ENCODE results near the gene BAIAP2. TPM values are rescaled to one million over a fixed set of nuclear protein-coding genes. Genes with fewer than 3 reads are reported as not detected.
A peak's percentile ranks its signal among the peaks of the same experiment; 100 is the strongest.

The BAIAP2 gene
- total and polyA plus RNA-seq, 4 experiments from 2014 or later, result 2.1 to 7.2 (median 5.5) TPM

DNA sequence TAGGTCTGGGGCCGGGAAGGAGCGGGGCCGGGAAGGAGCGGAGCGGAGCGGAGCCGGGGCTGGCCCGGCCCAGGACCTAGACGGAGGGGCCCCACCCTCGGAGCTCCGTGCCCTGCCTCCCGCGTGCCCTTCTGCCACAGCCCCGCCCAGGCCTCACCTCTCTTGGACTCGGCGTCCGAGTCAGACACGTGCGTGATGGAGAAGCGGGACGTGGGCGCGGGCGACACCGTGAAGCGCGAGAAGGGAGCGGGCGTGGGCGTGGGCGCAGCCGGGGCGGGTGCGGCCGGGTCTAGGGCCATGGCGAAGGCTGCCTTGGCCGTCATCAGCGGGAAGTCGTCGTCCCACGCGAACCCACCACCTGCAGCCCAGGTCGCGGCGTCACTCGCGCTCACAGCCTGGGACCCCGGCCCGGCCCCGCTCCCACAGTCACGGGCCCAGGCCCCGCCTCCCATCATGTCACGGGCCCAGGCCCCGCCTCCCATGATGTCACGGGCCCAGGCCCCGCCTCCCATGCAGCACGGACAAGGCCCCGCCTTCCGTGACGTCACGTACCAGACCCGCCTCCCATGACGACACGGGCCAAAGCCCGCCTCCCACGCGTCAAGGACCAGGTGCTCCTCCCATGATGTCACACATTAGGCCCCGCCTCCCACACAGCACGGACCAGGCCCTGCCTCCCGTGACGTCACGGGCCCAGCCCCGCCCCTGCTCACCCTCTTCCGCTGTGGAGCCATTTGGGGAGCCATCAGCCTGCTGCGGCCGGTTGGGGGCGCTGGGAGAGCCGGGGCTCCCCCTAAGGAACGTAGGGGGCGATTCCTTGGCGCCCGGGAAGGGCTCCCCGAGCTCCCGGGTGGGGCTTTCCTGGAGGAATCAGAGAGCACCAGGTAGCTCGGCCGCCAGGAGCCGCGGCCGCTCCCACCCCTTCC is 84.5 kb downstream of the BAIAP2 start:
- ChIA-PET CTCF (ENCODE audit: partially characterized antibody) (interaction anchor here (1.1 kb wide), 1 partner anchor 96 kb away, joined by 3 read pairs; no protein-coding TSS in a partner anchor), POLR2A (ENCODE audit: partially characterized antibody) (no interaction called here)
- Histone ChIP-seq H3K4me3 (ENCODE audit: low read length in 2 of 2) (peak overlapping the region in 1 of 2 donors; percentile 9), H3K27ac (ENCODE audit: low read depth, low read length) (no peak overlapping the region), H3K27me3 (ENCODE audit: insufficient read depth, low read length) (no peaks in the 10 kb centered on the region), H3K36me3 (ENCODE audit: insufficient read depth, low read length) (no peaks in the 10 kb centered on the region), H3K4me1 (ENCODE audit: insufficient read depth, low read length) (no peaks in the 10 kb centered on the region), H3K9me3 (ENCODE audit: control insufficient read depth in 1 of 2, low read length in 2 of 2) (no peaks in the 10 kb centered on the region)
- Mint-ChIP-seq H3K27me3 (peaks cover 2% of the 10 kb centered on the region in 2 donors), H3K9me3 (no peaks in the 10 kb centered on the region), H3K4me3 (peak overlapping the region; percentile 26 to 86 (median 60)), H3K36me3 (no peaks in the 10 kb centered on the region), H3K4me1 (peaks cover 0 to 6% (median 3%) of the 10 kb centered on the region in 4 donors), H3K27ac (peak overlapping the region in 5 of 7 donors; percentile 78 to 93 (median 88))
- intact Hi-C loops (cut with micrococcal nuclease), result no loop called here
- DNase-seq, result peak; percentile 82 to 95 (median 85)

DNA sequence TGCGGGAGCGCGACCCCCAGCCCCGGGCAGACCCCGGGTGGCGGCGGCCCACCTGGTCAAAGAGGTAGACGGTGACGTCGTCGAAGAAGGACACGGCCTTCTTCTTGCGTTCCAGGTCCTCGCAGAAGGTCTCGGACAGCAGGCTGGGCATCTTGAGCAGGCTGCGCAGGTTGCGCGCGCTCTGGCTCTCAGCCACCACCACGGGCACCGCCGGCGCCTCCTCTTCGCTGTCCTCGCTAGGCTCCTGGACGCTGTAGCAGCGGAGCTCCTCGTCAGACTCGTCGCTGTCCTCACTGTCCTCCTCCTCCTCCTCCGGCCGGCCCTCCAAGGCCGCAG is 85.2 kb downstream of the BAIAP2 start:
- Histone ChIP-seq H3K9me3 (ENCODE audit: control insufficient read depth in 1 of 2, low read length in 2 of 2) (no peaks in the 10 kb centered on the region), H3K36me3 (ENCODE audit: insufficient read depth, low read length) (no peaks in the 10 kb centered on the region), H3K4me1 (ENCODE audit: insufficient read depth, low read length) (no peaks in the 10 kb centered on the region), H3K27me3 (ENCODE audit: insufficient read depth, low read length) (no peaks in the 10 kb centered on the region), H3K27ac (ENCODE audit: low read depth, low read length) (no peak overlapping the region), H3K4me3 (ENCODE audit: low read length in 2 of 2) (no peak overlapping the region)
- POLR2A ChIA-PET (ENCODE audit: partially characterized antibody), result no interaction called here
- peaks cover 0 to 6% (median 3%) of the 10 kb centered on the region in 4 donors for H3K4me1 Mint-ChIP-seq
- no peaks in the 10 kb centered on the region for H3K9me3 Mint-ChIP-seq
- no peaks in the 10 kb centered on the region for H3K36me3 Mint-ChIP-seq
- H3K27ac Mint-ChIP-seq, result peak overlapping the region in 1 of 7 donors; percentile 93
- peaks cover 2% of the 10 kb centered on the region in 2 donors for H3K27me3 Mint-ChIP-seq
- DNase-seq, result no peak
- H3K4me3 Mint-ChIP-seq, result no peak overlapping the region
- CTCF ChIA-PET (ENCODE audit: partially characterized antibody), result interaction anchor here (1.1 kb wide), 1 partner anchor 97 kb away, joined by 3 read pairs; no protein-coding TSS in a partner anchor
- intact Hi-C loops (cut with micrococcal nuclease), result no loop called here

DNA sequence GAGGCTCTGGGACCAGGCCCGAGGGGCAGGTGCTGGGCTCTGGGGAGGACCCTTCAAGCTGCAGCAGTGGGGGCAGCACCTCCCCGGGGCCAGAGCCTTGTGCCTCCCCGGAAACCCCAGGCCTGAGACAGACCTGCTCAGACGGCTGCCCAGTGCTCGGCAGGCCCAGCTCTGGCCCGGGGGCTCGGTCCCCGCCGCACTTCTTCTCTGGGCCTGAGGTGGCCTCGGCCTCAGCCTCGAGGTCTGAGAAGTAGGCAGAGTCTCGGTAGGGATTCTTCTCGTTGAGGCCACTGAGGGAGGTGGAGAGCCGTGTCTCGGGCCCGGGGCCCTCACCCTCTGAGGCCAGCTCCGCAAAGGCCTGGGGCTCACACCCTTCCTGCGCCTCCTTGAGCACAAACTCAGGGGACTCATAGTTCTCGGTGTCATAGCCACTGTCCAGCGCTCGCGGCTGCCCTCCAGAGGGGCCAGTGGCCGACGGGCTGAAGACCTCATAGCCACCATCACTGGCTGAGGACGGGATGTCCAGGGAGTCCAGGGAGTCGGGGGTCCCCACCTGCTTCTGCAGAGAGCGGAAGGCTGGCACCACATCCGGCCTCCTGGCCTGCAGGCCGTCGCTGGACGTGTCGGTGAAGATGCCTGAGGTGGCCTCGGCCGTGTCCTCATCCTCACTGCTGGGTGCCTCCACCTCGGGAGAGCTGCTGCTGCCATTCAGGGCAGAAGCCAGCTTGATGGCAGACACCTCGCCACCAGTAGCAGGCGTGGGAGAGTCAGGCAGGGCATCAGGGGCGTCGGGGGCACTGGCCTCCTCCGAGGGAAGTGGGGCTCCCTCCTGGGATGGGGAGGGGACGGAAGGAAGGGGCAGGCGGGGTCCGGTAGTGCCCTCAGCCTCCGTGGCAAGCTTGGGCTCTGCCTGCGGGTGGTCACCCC is 86.0 kb downstream of the BAIAP2 start:
- Mint-ChIP-seq H3K4me1 (peaks cover 0 to 6% (median 3%) of the 10 kb centered on the region in 4 donors), H3K27me3 (peaks cover 2% of the 10 kb centered on the region in 2 donors), H3K9me3 (no peaks in the 10 kb centered on the region), H3K27ac (peak overlapping the region in 1 of 7 donors; percentile 42), H3K36me3 (no peaks in the 10 kb centered on the region), H3K4me3 (no peak overlapping the region)
- Histone ChIP-seq H3K27me3 (ENCODE audit: insufficient read depth, low read length) (no peaks in the 10 kb centered on the region), H3K36me3 (ENCODE audit: insufficient read depth, low read length) (no peaks in the 10 kb centered on the region), H3K9me3 (ENCODE audit: control insufficient read depth in 1 of 2, low read length in 2 of 2) (no peaks in the 10 kb centered on the region), H3K4me1 (ENCODE audit: insufficient read depth, low read length) (no peaks in the 10 kb centered on the region), H3K4me3 (ENCODE audit: low read length in 2 of 2) (no peak overlapping the region), H3K27ac (ENCODE audit: low read depth, low read length) (no peak overlapping the region)
- ChIA-PET POLR2A (ENCODE audit: partially characterized antibody) (no interaction called here), CTCF (ENCODE audit: partially characterized antibody) (interaction anchor here (1.1 kb wide), 1 partner anchor 98 kb away, joined by 3 read pairs; no protein-coding TSS in a partner anchor)
- intact Hi-C loops (cut with micrococcal nuclease), result no loop called here
- DNase-seq, result no peak

DNA sequence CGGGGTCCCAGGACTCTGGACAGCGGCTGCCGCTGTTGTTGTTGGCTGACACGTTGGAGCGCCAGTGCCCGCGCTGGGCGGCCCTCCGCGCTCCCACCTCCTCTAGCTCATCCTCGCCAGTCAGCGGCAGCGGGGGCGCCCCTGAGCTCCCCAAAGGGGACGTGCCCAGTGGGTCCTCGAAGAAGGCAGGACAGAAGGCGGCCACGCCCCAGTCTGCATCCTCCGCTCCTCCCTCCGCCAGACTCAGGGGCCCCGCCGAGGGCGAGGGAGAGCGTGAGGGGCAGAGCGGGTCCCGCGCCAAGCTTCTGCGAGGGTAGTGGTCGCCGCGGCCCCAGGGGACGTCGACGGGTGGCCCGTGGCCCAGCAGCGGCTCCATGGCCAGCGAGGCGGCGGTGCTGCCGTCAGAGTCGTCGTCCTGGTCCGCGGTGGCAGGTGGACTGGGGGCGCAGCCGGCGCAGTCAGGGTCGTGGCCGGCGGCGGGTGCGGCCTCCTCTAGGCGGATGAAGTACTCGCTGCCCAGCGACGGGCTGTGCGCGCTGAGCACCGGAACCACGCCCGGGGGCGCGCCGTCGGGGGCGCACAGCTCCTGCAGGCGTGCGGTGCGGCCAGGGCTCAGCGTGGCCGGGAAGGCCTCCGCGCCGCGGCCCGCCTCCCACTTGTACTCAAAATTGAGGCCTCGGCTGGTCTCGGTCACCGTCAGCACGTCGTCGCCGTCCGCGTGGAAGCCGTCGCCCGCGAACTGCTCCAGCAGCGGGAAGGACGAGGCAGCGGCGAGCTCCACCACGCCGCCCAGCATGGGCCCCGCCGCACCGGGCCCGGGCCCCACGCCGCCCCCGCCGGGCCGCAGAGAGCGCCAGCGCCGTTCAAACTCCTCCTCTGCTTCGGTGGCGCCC is 87.1 kb downstream of the BAIAP2 start:
- POLR2A ChIA-PET (ENCODE audit: partially characterized antibody), result no interaction called here
- CTCF ChIA-PET (ENCODE audit: partially characterized antibody), result no interaction called here
- no peak overlapping the region for H3K27ac Mint-ChIP-seq

DNA sequence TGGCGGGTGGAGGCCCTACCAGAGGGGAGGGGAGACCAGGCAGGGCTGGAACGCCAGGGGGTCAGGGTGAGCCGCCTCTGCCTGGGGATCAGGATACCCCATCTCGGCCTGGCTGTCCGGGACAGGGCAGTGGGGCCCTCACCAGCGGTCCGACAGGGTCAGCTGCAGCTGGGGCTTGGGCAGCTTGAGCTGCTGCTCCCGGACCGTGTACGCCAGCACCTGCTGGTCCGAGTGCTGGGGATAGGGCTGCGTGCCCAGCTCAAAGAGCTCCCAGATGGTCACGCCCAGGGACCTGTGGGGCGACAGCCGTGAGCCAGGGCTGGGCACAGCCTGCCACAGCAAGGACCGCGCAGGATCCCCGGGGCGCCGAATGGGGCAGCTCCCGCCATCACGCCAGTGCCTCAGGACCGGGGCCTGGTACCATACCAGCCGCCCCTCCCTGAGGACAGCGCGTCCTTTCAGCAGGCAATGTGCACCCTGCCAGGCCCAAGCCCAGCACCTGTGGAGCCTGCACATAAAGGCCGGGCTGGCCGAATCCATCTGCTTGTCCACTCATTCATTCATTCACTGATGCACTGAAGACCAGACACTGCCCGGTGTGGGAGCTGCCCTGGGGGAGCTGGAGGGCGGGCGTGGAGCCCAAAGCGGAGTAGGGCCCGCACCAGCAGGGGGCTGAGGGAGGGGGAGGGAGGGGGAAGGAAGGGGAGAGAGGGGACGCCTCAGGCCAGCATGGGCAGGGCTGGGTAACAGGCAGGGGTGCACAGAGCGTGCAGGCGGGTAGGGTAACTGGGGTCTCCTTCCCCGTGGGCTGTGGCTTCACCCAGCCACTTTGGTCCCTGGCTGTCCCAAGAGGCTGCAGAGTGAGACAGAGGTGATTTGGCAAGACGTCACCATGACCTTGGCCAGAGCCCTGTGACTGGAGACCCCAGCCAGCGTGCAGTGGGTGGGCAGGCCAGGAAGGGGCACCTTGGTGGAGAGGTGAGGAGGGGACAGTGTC is 88.4 kb downstream of the BAIAP2 start:
- no peak for DNase-seq
- Mint-ChIP-seq H3K27me3 (peaks cover 0 to under 1% of the 10 kb centered on the region in 2 donors), H3K9me3 (no peaks in the 10 kb centered on the region), H3K27ac (no peak overlapping the region), H3K36me3 (no peaks in the 10 kb centered on the region), H3K4me3 (no peak overlapping the region), H3K4me1 (peaks cover 0 to 6% (median 3%) of the 10 kb centered on the region in 4 donors)
- ChIA-PET POLR2A (ENCODE audit: partially characterized antibody) (no interaction called here), CTCF (ENCODE audit: partially characterized antibody) (no interaction called here)
- H3K9me3 ChIP-seq (ENCODE audit: control insufficient read depth in 1 of 2, low read length in 2 of 2), result no peaks in the 10 kb centered on the region
- no peak overlapping the region for H3K4me3 ChIP-seq (ENCODE audit: low read length in 2 of 2)
- no peaks in the 10 kb centered on the region for H3K27me3 ChIP-seq (ENCODE audit: insufficient read depth, low read length)
- intact Hi-C loops (cut with micrococcal nuclease), result no loop called here
- no peaks in the 10 kb centered on the region for H3K36me3 ChIP-seq (ENCODE audit: insufficient read depth, low read length)
- no peaks in the 10 kb centered on the region for H3K4me1 ChIP-seq (ENCODE audit: insufficient read depth, low read length)
- no peak overlapping the region for H3K27ac ChIP-seq (ENCODE audit: low read depth, low read length)

More for the DNA sequence above, 87.1 kb downstream of the BAIAP2 start:
- Histone ChIP-seq H3K27ac (ENCODE audit: low read depth, low read length) (no peak overlapping the region), H3K4me3 (ENCODE audit: low read length in 2 of 2) (no peak overlapping the region), H3K4me1 (ENCODE audit: insufficient read depth, low read length) (no peaks in the 10 kb centered on the region), H3K9me3 (ENCODE audit: control insufficient read depth in 1 of 2, low read length in 2 of 2) (no peaks in the 10 kb centered on the region), H3K36me3 (ENCODE audit: insufficient read depth, low read length) (no peaks in the 10 kb centered on the region), H3K27me3 (ENCODE audit: insufficient read depth, low read length) (no peaks in the 10 kb centered on the region)
- intact Hi-C loops (cut with micrococcal nuclease), result no loop called here
- Mint-ChIP-seq H3K36me3 (no peaks in the 10 kb centered on the region), H3K27me3 (peaks cover 2% of the 10 kb centered on the region in 2 donors), H3K9me3 (no peaks in the 10 kb centered on the region), H3K4me1 (peaks cover 0 to 6% (median 3%) of the 10 kb centered on the region in 4 donors), H3K4me3 (no peak overlapping the region)
- DNase-seq, result no peak

- Histone ChIP-seq H3K4me3 (ENCODE audit: low read length in 2 of 2) (no peak overlapping the region), H3K9me3 (ENCODE audit: control insufficient read depth in 1 of 2, low read length in 2 of 2) (no peaks in the 10 kb centered on the region), H3K27me3 (ENCODE audit: insufficient read depth, low read length) (no peaks in the 10 kb centered on the region), H3K4me1 (ENCODE audit: insufficient read depth, low read length) (no peaks in the 10 kb centered on the region), H3K27ac (ENCODE audit: low read depth, low read length) (no peak overlapping the region), H3K36me3 (ENCODE audit: insufficient read depth, low read length) (no peaks in the 10 kb centered on the region)
- ChIA-PET CTCF (ENCODE audit: partially characterized antibody) (no interaction called here), POLR2A (ENCODE audit: partially characterized antibody) (no interaction called here)
- DNase-seq, result no peak
- intact Hi-C loops (cut with micrococcal nuclease), result no loop called here
- Mint-ChIP-seq H3K9me3 (no peaks in the 10 kb centered on the region), H3K27me3 (no peaks in the 10 kb centered on the region), H3K4me3 (no peak overlapping the region), H3K4me1 (peaks cover 0 to 5% (median under 1%) of the 10 kb centered on the region in 4 donors), H3K36me3 (no peaks in the 10 kb centered on the region), H3K27ac (no peak overlapping the region)
Measured at GRCh38 chr17:81124377-81124776, 89.4 kb downstream of the BAIAP2 start.

All from CD4-positive, alpha-beta memory T cell (primary cell).